Esophagus muscularis mucosa (tissue), 4 donors: ENCODE measurements around the gene LRCOL1. TPM values are rescaled to one million over a fixed set of nuclear protein-coding genes. Genes with fewer than 3 reads are reported as not detected.
A peak's percentile ranks its signal among the peaks of the same experiment; 100 is the strongest.

Source experiments
- DNase-seq: peaks from one replicate; pipeline ENCODE4 v3.0.0-alpha.2; 2017; ENCODE audit errors: extremely low spot score
- H3K27ac ChIP-seq, 4 donors: fragments of 200-600 bp; sonication (generic); replicated peaks in 1 of 4; 1 replicate in 3 of 4; 2 replicates in 1 of 4; pipeline ENCODE4 v1.5.1; 2016 to 2019; ENCODE audit warnings: mild to moderate bottlenecking in 1 of 4
- H3K27me3 ChIP-seq, 4 donors: fragments of 200-600 bp; sonication (generic); one replicate each; pipeline versions ENCODE4 v1.5.1 to v1.6.0; 2016 to 2019
- H3K36me3 ChIP-seq, 4 donors: fragments of 200-600 bp; sonication (generic); one replicate each; pipeline ENCODE4 v1.5.1; 2016 to 2019
- H3K4me1 ChIP-seq, 4 donors: fragments of 200-600 bp; sonication (generic); one replicate each; pipeline ENCODE4 v1.5.1; 2016 to 2019
- H3K4me3 ChIP-seq, 4 donors: fragments of 200-600 bp; sonication (generic); 1 replicate in 2 of 4; 2 replicates in 2 of 4; pipeline ENCODE4 v1.5.1; 2016 to 2019; ENCODE audit warnings: mild to moderate bottlenecking in 4 of 4, moderate library complexity in 1 of 4
- H3K9me3 ChIP-seq, 4 donors: fragments of 200-600 bp; sonication (generic); 1 replicate in 3 of 4; 2 replicates in 1 of 4; pipeline ENCODE4 v1.5.1; 2016 to 2019
- CTCF ChIP-seq, 3 experiments: fragments of 200-600 bp in 2 of 3; fragments of 450-650 bp in 1 of 3; sonication (generic) in 2 of 3; IDR thresholded peaks; one replicate each; pipeline ENCODE4 v1.5.1; 2017 to 2019; ENCODE audit warnings: antibody characterized with exemption in 3 of 3, mild to moderate bottlenecking in 2 of 3, moderate library complexity in 1 of 3
- EP300 ChIP-seq: sonication (generic); formaldehyde crosslinking; IDR thresholded peaks from one replicate; pipeline ENCODE4 v1.6.1; 2017; ENCODE audit warnings: antibody characterized with exemption
- POLR2A ChIP-seq: fragments of 450-650 bp; IDR thresholded peaks from one replicate; pipeline ENCODE4 v1.6.1; 2017; ENCODE audit warnings: antibody characterized with exemption, moderate library complexity, mild to moderate bottlenecking, low read depth
- POLR2AphosphoS5 ChIP-seq, 2 donors: sonication (generic); formaldehyde crosslinking; IDR thresholded peaks; one replicate each; pipeline ENCODE4 v1.6.1; 2017; ENCODE audit warnings: antibody characterized with exemption in 2 of 2
- WGBS: methylation state at CpG from one replicate; pipeline ENCODE4 v1.1.5; 2018; 5-methylcytosine and 5-hydroxymethylcytosine counted together
- intact Hi-C: fragments of 100-400 bp; cut with DNase I; formaldehyde crosslinking; loops from one replicate; pipeline ENCODE4 v1.15.1; 2023
- total RNA-seq, 4 donors: library from RNA; depleted of rRNA; stranded (reverse); fragments of >200 nt; gene quantifications; one replicate each; pipeline versions ENCODE4 v1.1.0 to v1.2.1, GENCODE V29; 2016

The LRCOL1 gene
- total RNA-seq, 4 donors from 2014 or later, result not detected

GRCh38 chr12:132622437-132623071 lies 12.2 kb upstream of the LRCOL1 start:
- peak overlapping the region in 1 of 4 donors; percentile 31 for H3K4me3 ChIP-seq
- no peaks in the 10 kb centered on the region for H3K9me3 ChIP-seq
- H3K36me3 ChIP-seq, result peaks cover 7 to 27% (median 27%) of the 10 kb centered on the region in 4 donors
- H3K27me3 ChIP-seq, result peaks cover 0 to 38% (median 23%) of the 10 kb centered on the region in 4 donors
- peak overlapping the region; percentile 10 to 67 (median 51) for H3K27ac ChIP-seq
- peaks cover 11 to 45% (median 35%) of the 10 kb centered on the region in 4 donors for H3K4me1 ChIP-seq
- intact Hi-C loops, result no loop called here
- no peak for DNase-seq
- WGBS, result 24% methylated on average over 9 of the region's 11 CpGs
- TF ChIP-seq POLR2A (no peak), CTCF (IDR thresholded peaks at IDR 0.05) (no peak), EP300 (no peak), POLR2AphosphoS5 (IDR thresholded peaks at IDR 0.05) (peak; percentile 24 to 44)

GRCh38 chr12:132621657-132622435 lies 11.5 kb upstream of the LRCOL1 start:
- Histone ChIP-seq H3K36me3 (peaks cover 7 to 27% (median 27%) of the 10 kb centered on the region in 4 donors), H3K27ac (peak overlapping the region in 3 of 4 donors; percentile 10 to 34 (median 20)), H3K9me3 (peaks cover 0 to 5% (median 4%) of the 10 kb centered on the region in 4 donors), H3K27me3 (peaks cover 0 to 45% (median 30%) of the 10 kb centered on the region in 4 donors), H3K4me3 (no peak overlapping the region), H3K4me1 (peaks cover 11 to 47% (median 35%) of the 10 kb centered on the region in 4 donors)
- 84% methylated on average over 11 of the region's 21 CpGs for WGBS
- no peak for DNase-seq
- no peak for TF ChIP-seq POLR2AphosphoS5 (IDR thresholded peaks at IDR 0.05)
- TF ChIP-seq CTCF (IDR thresholded peaks at IDR 0.05), result no peak
- no peak for TF ChIP-seq POLR2A
- no peak for TF ChIP-seq EP300
- intact Hi-C loops, result no loop called here

- intact Hi-C loops, result no loop called here
- Histone ChIP-seq H3K4me1 (peaks cover 11 to 47% (median 35%) of the 10 kb centered on the region in 4 donors), H3K4me3 (no peak overlapping the region), H3K36me3 (peaks cover 7 to 26% (median 24%) of the 10 kb centered on the region in 4 donors), H3K27ac (no peak overlapping the region), H3K27me3 (peaks cover 0 to 52% (median 37%) of the 10 kb centered on the region in 4 donors), H3K9me3 (peaks cover 0 to 12% (median 11%) of the 10 kb centered on the region in 4 donors)
- no peak for DNase-seq
- no peak for TF ChIP-seq CTCF (IDR thresholded peaks at IDR 0.05)
- no peak for TF ChIP-seq EP300
- TF ChIP-seq POLR2A, result no peak
- TF ChIP-seq POLR2AphosphoS5 (IDR thresholded peaks at IDR 0.05), result no peak
- 79% methylated on average over 20 of the region's 28 CpGs for WGBS
These were observed 10.7 kb upstream of the LRCOL1 start for GRCh38 chr12:132620899-132621656.

- intact Hi-C loops, result no loop called here
- Histone ChIP-seq H3K4me1 (peaks cover 11 to 47% (median 36%) of the 10 kb centered on the region in 4 donors), H3K9me3 (peaks cover 0 to 13% (median 11%) of the 10 kb centered on the region in 4 donors), H3K4me3 (no peak overlapping the region), H3K27ac (no peak overlapping the region), H3K27me3 (peaks cover 0 to 60% (median 42%) of the 10 kb centered on the region in 4 donors), H3K36me3 (peaks cover 5 to 18% (median 16%) of the 10 kb centered on the region in 4 donors)
- TF ChIP-seq POLR2A, result no peak
- TF ChIP-seq POLR2AphosphoS5 (IDR thresholded peaks at IDR 0.05), result no peak
- TF ChIP-seq EP300, result no peak
- no peak for TF ChIP-seq CTCF (IDR thresholded peaks at IDR 0.05)
- no peak for DNase-seq
- WGBS, result 66% methylated on average over 19 of the region's 29 CpGs
These were observed 9.9 kb upstream of the LRCOL1 start for GRCh38 chr12:132620113-132620898.
